ENCODE results near the gene WWTR1. TPM values are rescaled to one million over a fixed set of nuclear protein-coding genes. Genes with fewer than 3 reads are reported as not detected.
A peak's percentile ranks its signal among the peaks of the same experiment; 100 is the strongest.

The WWTR1 gene
- polyA plus RNA-seq, 3 donors from 2014 or later = not detected

GRCh38 chr3:149506965-149507364, 150.9 kb downstream of the WWTR1 start:
- Mint-ChIP-seq H3K4me1 (peaks cover 19 to 23% of the 10 kb centered on the region in 2 donors), H3K9me3 (no peaks in the 10 kb centered on the region), H3K36me3 (no peaks in the 10 kb centered on the region), H3K27me3 (ENCODE audit: low read depth in 3 of 3) (peaks cover 3 to 5% (median 5%) of the 10 kb centered on the region in 3 donors), H3K27ac (peak overlapping the region in 2 of 6 donors; percentile 28 to 75), H3K4me3 (peak overlapping the region in 2 of 5 donors; percentile 19 to 80)
- DNase-seq = no peak

GRCh38 chr3:149506540-149506939, 151.3 kb downstream of the WWTR1 start:
- Mint-ChIP-seq H3K27ac (no peak overlapping the region), H3K4me3 (peak overlapping the region in 3 of 5 donors; percentile 2 to 15 (median 8)), H3K27me3 (ENCODE audit: low read depth in 3 of 3) (peaks cover 3 to 6% (median 5%) of the 10 kb centered on the region in 3 donors), H3K9me3 (no peaks in the 10 kb centered on the region), H3K36me3 (no peaks in the 10 kb centered on the region), H3K4me1 (peaks cover 19 to 23% of the 10 kb centered on the region in 2 donors)
- no peak for DNase-seq

DNA sequence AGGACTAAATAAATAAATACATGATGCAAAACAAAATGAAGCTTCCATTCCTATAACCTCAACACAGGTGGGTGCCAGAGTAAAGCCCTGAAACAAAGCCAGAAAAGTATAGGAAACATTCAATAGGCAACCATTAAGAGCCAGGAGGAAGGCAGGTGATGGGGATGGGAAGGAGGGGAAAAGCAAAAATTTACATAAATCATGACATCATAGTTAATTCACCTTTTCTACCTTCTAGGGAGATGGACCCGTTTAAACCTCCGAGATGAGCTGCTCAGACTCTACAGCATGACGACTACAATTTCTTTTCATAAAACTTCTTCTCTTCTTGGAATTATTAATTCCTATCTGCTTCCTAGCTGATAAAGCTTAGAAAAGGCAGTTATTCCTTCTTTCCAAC, 155.4 kb downstream of the WWTR1 start:
- Mint-ChIP-seq H3K36me3 (no peaks in the 10 kb centered on the region), H3K27ac (no peak overlapping the region), H3K4me1 (peaks cover 6 to 11% of the 10 kb centered on the region in 2 donors), H3K9me3 (no peaks in the 10 kb centered on the region), H3K27me3 (ENCODE audit: low read depth in 3 of 3) (peaks cover 0 to 2% (median 2%) of the 10 kb centered on the region in 3 donors), H3K4me3 (no peak overlapping the region)
- no peak for DNase-seq

GRCh38 chr3:149501524-149501923, 156.3 kb downstream of the WWTR1 start:
- Mint-ChIP-seq H3K27me3 (ENCODE audit: low read depth in 3 of 3) (peaks cover 0 to 2% (median 2%) of the 10 kb centered on the region in 3 donors), H3K4me3 (no peak overlapping the region), H3K9me3 (no peaks in the 10 kb centered on the region), H3K4me1 (peaks cover 0 to 1% of the 10 kb centered on the region in 2 donors), H3K27ac (no peak overlapping the region), H3K36me3 (no peaks in the 10 kb centered on the region)
- DNase-seq = no peak

GRCh38 chr3:149497966-149498670, 159.7 kb downstream of the WWTR1 start:
- Mint-ChIP-seq H3K9me3 (no peaks in the 10 kb centered on the region), H3K27ac (no peak overlapping the region), H3K36me3 (no peaks in the 10 kb centered on the region), H3K4me1 (no peaks in the 10 kb centered on the region), H3K27me3 (ENCODE audit: low read depth in 3 of 3) (peaks cover 0 to 12% (median 1%) of the 10 kb centered on the region in 3 donors), H3K4me3 (no peak overlapping the region)
- DNase-seq = no peak

DNA sequence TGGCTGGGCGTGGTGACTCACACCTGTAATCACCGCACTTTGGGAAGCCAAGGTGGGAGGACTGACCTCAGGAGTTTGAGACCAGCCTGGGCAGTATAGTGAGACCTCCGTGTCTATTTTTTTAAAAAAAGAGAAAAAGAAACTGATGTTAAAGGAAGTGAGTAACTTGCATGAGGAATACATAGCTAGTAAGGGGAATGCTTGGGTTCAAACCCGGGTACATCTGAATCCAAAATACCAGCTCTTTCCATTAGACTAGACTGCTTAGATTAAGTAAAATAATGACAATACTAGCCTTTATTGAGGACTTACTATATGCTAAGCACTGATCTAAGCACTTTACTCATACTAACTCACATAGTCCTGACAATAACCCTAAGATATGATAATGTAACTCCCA, 160.9 kb downstream of the WWTR1 start:
- H3K4me1 Mint-ChIP-seq = no peaks in the 10 kb centered on the region

GRCh38 chr3:149495581-149496125, 162.2 kb downstream of the WWTR1 start:
- no peak overlapping the region for H3K27ac Mint-ChIP-seq
- peaks cover 0 to 13% (median 4%) of the 10 kb centered on the region in 3 donors for H3K27me3 Mint-ChIP-seq (ENCODE audit: low read depth in 3 of 3)
- H3K9me3 Mint-ChIP-seq = no peaks in the 10 kb centered on the region
- H3K4me1 Mint-ChIP-seq = no peaks in the 10 kb centered on the region
- no peak overlapping the region for H3K4me3 Mint-ChIP-seq
- no peaks in the 10 kb centered on the region for H3K36me3 Mint-ChIP-seq
- DNase-seq = no peak

More for the DNA sequence above, 160.9 kb downstream of the WWTR1 start:
- Mint-ChIP-seq H3K9me3 (no peaks in the 10 kb centered on the region), H3K36me3 (no peaks in the 10 kb centered on the region), H3K4me3 (no peak overlapping the region), H3K27me3 (ENCODE audit: low read depth in 3 of 3) (peaks cover 0 to 15% (median 0%) of the 10 kb centered on the region in 3 donors), H3K27ac (no peak overlapping the region)
- no peak for DNase-seq

DNA sequence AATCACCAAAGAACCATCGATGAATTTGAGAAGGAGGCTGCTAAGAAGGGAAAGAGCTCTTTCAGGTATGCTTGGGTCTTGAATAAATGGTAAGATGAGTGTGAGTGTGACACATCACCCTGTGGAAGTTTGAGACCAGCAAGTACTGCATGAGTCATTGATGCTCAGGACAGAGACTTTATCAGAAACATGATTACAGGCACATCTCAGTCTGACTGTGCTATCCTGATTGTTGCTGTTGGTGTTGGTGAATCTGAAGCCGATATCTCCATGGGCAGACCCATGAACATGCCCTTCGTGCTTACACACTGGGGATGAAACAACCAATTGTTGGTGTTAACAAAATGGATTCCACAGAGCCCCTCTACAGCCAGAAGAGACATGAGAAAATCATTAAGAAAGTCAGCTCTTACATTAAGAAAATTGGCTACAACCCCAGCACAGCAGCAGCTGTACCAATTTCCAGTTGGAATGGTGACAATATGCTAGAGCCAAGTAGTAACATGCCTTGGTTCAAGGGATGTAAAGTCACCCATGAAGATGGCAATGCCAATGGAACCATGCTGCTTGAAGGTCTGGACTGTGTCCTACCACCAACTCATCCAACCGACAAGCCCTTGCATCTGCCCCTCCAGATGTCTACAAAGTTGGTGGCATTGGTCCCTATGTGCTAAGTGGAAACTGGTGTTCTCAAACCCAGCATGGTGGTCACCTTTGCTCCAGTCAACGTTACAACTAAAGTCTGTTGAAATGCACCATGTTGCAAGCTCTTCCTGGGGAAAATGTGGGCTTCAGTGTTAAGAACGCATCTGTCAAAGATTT, 162.9 kb downstream of the WWTR1 start:
- no peaks in the 10 kb centered on the region for H3K9me3 Mint-ChIP-seq
- H3K27ac Mint-ChIP-seq = no peak overlapping the region
- no peak overlapping the region for H3K4me3 Mint-ChIP-seq
- H3K4me1 Mint-ChIP-seq = no peaks in the 10 kb centered on the region
- peaks cover 0 to 13% (median 4%) of the 10 kb centered on the region in 3 donors for H3K27me3 Mint-ChIP-seq (ENCODE audit: low read depth in 3 of 3)
- H3K36me3 Mint-ChIP-seq = no peaks in the 10 kb centered on the region
- DNase-seq = no peak

- no peaks in the 10 kb centered on the region for H3K4me1 Mint-ChIP-seq
- no peak overlapping the region for H3K4me3 Mint-ChIP-seq
- no peak overlapping the region for H3K27ac Mint-ChIP-seq
- no peaks in the 10 kb centered on the region for H3K36me3 Mint-ChIP-seq
- peak; percentile 23 to 39 (median 23) for DNase-seq
- H3K9me3 Mint-ChIP-seq = no peaks in the 10 kb centered on the region
- peaks cover 0 to 13% (median 4%) of the 10 kb centered on the region in 3 donors for H3K27me3 Mint-ChIP-seq (ENCODE audit: low read depth in 3 of 3)
Measured at GRCh38 chr3:149494022-149494758, 163.6 kb downstream of the WWTR1 start.

GRCh38 chr3:149493315-149494021, 164.4 kb downstream of the WWTR1 start:
- H3K27ac Mint-ChIP-seq = no peak overlapping the region
- H3K9me3 Mint-ChIP-seq = no peaks in the 10 kb centered on the region
- H3K36me3 Mint-ChIP-seq = no peaks in the 10 kb centered on the region
- no peaks in the 10 kb centered on the region for H3K4me1 Mint-ChIP-seq
- no peak overlapping the region for H3K4me3 Mint-ChIP-seq
- peaks cover 0 to 13% (median 4%) of the 10 kb centered on the region in 3 donors for H3K27me3 Mint-ChIP-seq (ENCODE audit: low read depth in 3 of 3)
- DNase-seq = no peak

- H3K36me3 Mint-ChIP-seq = no peaks in the 10 kb centered on the region
- peaks cover 0 to 14% (median 4%) of the 10 kb centered on the region in 3 donors for H3K27me3 Mint-ChIP-seq (ENCODE audit: low read depth in 3 of 3)
- H3K27ac Mint-ChIP-seq = no peak overlapping the region
- no peaks in the 10 kb centered on the region for H3K9me3 Mint-ChIP-seq
- H3K4me1 Mint-ChIP-seq = no peaks in the 10 kb centered on the region
- H3K4me3 Mint-ChIP-seq = no peak overlapping the region
- no peak for DNase-seq
Measured at GRCh38 chr3:149490260-149490971, 167.4 kb downstream of the WWTR1 start.

GRCh38 chr3:149489060-149489690, 168.7 kb downstream of the WWTR1 start:
- Mint-ChIP-seq H3K36me3 (no peaks in the 10 kb centered on the region), H3K27ac (no peak overlapping the region), H3K9me3 (no peaks in the 10 kb centered on the region), H3K4me1 (no peaks in the 10 kb centered on the region), H3K27me3 (ENCODE audit: low read depth in 3 of 3) (peaks cover 0 to 11% (median 4%) of the 10 kb centered on the region in 3 donors), H3K4me3 (no peak overlapping the region)
- DNase-seq = no peak

Measured in immature natural killer cell (primary cell).